CD4-positive, alpha-beta T cell treated with Interferon alpha-2 for 1 hour (primary cell): ENCODE measurements around the gene ZNF705A.
"Not testable (repeated sequence)": the region's sequence is repeated elsewhere in the genome, so short reads cannot be mapped to it uniquely, and the experiment has no call there.

Source experiments
- DNase-seq, 2 donors: peaks; one replicate each; pipeline ENCODE4 v3.0.0-alpha.2; 2020 to 2022

Gene ZNF705A

GRCh38 chr12:8156845-8157244 lies at the start of gene ZNF705A:
ZNF705A (plus strand) TSS chr12:8157015; CDS start chr12:8172626, 15,611 bp downstream.
- DNase-seq = peak in 1 of 2 donors; percentile 14

GRCh38 chr12:8108808-8109398 lies 47.9 kb upstream of the ZNF705A start:
- DNase-seq = peak; percentile 73 to 82

- DNase-seq = not testable (repeated sequence)
These were observed 43.7 kb upstream of the ZNF705A start for GRCh38 chr12:8113117-8113516.

GRCh38 chr12:8120072-8120713 lies 36.6 kb upstream of the ZNF705A start:
- DNase-seq = no peak

GRCh38 chr12:8123124-8123912 lies 33.5 kb upstream of the ZNF705A start, which contains the start of gene CLEC4A:
CLEC4A (plus strand) TSS chr12:8123617; CDS start chr12:8123879, 262 bp downstream.
- no peak for DNase-seq

- DNase-seq = peak; percentile 6 to 21
These were observed 29.7 kb upstream of the ZNF705A start for GRCh38 chr12:8127138-8127537.

GRCh38 chr12:8133636-8134397 lies 23.0 kb upstream of the ZNF705A start:
- not testable (repeated sequence) for DNase-seq

- DNase-seq = not testable (repeated sequence)
These were observed 22.4 kb upstream of the ZNF705A start for GRCh38 chr12:8134398-8134930.

- not testable (repeated sequence) for DNase-seq
These were observed 15.2 kb upstream of the ZNF705A start for GRCh38 chr12:8141647-8142046.

- DNase-seq = no peak
These were observed 13.6 kb upstream of the ZNF705A start for GRCh38 chr12:8143261-8143660.

- DNase-seq = no peak
These were observed 10.9 kb upstream of the ZNF705A start for GRCh38 chr12:8145754-8146441.

GRCh38 chr12:8146442-8146771 lies 10.4 kb upstream of the ZNF705A start:
- DNase-seq = no peak

- DNase-seq = peak in 1 of 2 donors; percentile 4
These were observed 2.3 kb upstream of the ZNF705A start for GRCh38 chr12:8154526-8154925.

GRCh38 chr12:8156416-8156815 lies 399 bp upstream of the ZNF705A start:
- DNase-seq = no peak

GRCh38 chr12:8157484-8158198 lies 826 bp downstream of the ZNF705A start:
- DNase-seq = no peak

- DNase-seq = not testable (repeated sequence)
These were observed 16.1 kb downstream of the ZNF705A start for GRCh38 chr12:8172911-8173310.

GRCh38 chr12:8179989-8180585 lies 23.3 kb downstream of the ZNF705A start:
- peak; percentile 84 to 88 for DNase-seq

GRCh38 chr12:8181271-8181670 lies 24.5 kb downstream of the ZNF705A start:
- DNase-seq = not testable (repeated sequence)

GRCh38 chr12:8182923-8183322 lies 26.1 kb downstream of the ZNF705A start:
- not testable (repeated sequence) for DNase-seq

GRCh38 chr12:8183346-8183745 lies 26.5 kb downstream of the ZNF705A start:
- DNase-seq = not testable (repeated sequence)

- not testable (repeated sequence) for DNase-seq
These were observed 27.4 kb downstream of the ZNF705A start for GRCh38 chr12:8184206-8184605.
